ENCODE results near the gene RPS21.

- TF ChIP-seq TAF1 (IDR thresholded peaks at IDR 0.05; ENCODE audit: borderline replicate concordance, insufficient read depth, low read length) (no peak), REST (IDR thresholded peaks at IDR 0.05; ENCODE audit: insufficient read depth in 1 of 2, low read depth in 2 of 2, low read length in 2 of 2) (no peak), SIN3A (IDR thresholded peaks at IDR 0.05; ENCODE audit: borderline replicate concordance, insufficient read depth, low read length) (no peak), POLR2AphosphoS5 (IDR thresholded peaks at IDR 0.05; ENCODE audit: low read depth, low read length) (no peak), FOXP2 (optimal IDR thresholded peaks at IDR 0.05; ENCODE audit: borderline replicate concordance, extremely low read depth, extremely low read length, insufficient read depth) (no peak)
Observed at GRCh38 chr20:62413025-62413570, 26.2 kb downstream of the RPS21 start.

Data from PFSK-1 (cell line).